Body of pancreas (tissue), 4 donors: Measurements from ENCODE around the gene DTNA. TPM values are rescaled to one million over a fixed set of nuclear protein-coding genes. Genes with fewer than 3 reads are reported as not detected.
"Not testable (repeated sequence)": the region's sequence is repeated elsewhere in the genome, so short reads cannot be mapped to it uniquely, and the experiment has no call there.

ENCODE experiments used
- ATAC-seq: fragments of 150-250 bp; one replicate; pipeline ENCODE4 v1.9.1; 2016
- DNase-seq, 4 donors: peaks; one replicate each; pipeline ENCODE4 v3.0.0-alpha.2; 2019
- H3K27ac ChIP-seq, 4 donors: fragments of 200-600 bp; sonication (generic); 1 replicate in 3 of 4; 2 replicates in 1 of 4; pipeline versions ENCODE4 v1.5.1 to v1.6.1; 2016 to 2019; ENCODE audit warnings: mild to moderate bottlenecking in 1 of 4, mixed read lengths in 1 of 4, moderate library complexity in 1 of 4
- H3K27me3 ChIP-seq, 2 donors: fragments of 200-600 bp; sonication (generic); one replicate each; pipeline ENCODE4 v1.6.0; 2016; ENCODE audit warnings: mild to moderate bottlenecking in 1 of 2
- H3K36me3 ChIP-seq, 2 donors: fragments of 200-600 bp; sonication (generic); replicated peaks in 1 of 2; 2 replicates each; pipeline ENCODE4 v1.5.1; 2016; ENCODE audit warnings: low read depth in 2 of 2; ENCODE audit not compliant: insufficient read depth in 1 of 2
- H3K4me1 ChIP-seq: fragments of 200-600 bp; sonication (generic); one replicate; pipeline ENCODE4 v1.6.0; 2016
- H3K4me3 ChIP-seq, 2 donors: fragments of 200-600 bp; sonication (generic); 1 replicate in 1 of 2; 2 replicates in 1 of 2; pipeline ENCODE4 v1.5.1; 2016 to 2019
- H3K9me3 ChIP-seq, 3 donors: fragments of 200-600 bp; sonication (generic); 1 replicate in 2 of 3; 2 replicates in 1 of 3; pipeline ENCODE4 v1.5.1; 2016
- POLR2A ChIP-seq, 3 donors: fragments of 450-650 bp; IDR thresholded peaks; one replicate each; pipeline ENCODE4 v1.6.1; 2016; ENCODE audit warnings: antibody characterized with exemption in 3 of 3, mild to moderate bottlenecking in 2 of 3
- WGBS, 2 donors: methylation state at CpG; one replicate each; pipeline ENCODE4 v1.1.5; 2017; 5-methylcytosine and 5-hydroxymethylcytosine counted together
- intact Hi-C: fragments of 100-400 bp; cut with DNase I; formaldehyde crosslinking; loops from one replicate; pipeline ENCODE4 v1.15.1; 2023
- total RNA-seq, 2 donors: library from RNA; depleted of rRNA; stranded (reverse); fragments of >200 nt; gene quantifications; one replicate each; pipeline ENCODE4 v1.1.0, GENCODE V29; 2016
- TF ChIP-seq, protein P1 (sequence below), 7 experiments: fragments of 450-650 bp in 4 of 7; fragments of 200-600 bp in 3 of 7; sonication (generic) in 3 of 7; IDR thresholded peaks; one replicate each; pipeline ENCODE4 v1.5.1; 2016 to 2019; ENCODE audit warnings: antibody characterized with exemption in 7 of 7

DTNA gene
- total RNA-seq, 2 donors from 2014 or later, result 31.0 to 32.2 TPM

DNA sequence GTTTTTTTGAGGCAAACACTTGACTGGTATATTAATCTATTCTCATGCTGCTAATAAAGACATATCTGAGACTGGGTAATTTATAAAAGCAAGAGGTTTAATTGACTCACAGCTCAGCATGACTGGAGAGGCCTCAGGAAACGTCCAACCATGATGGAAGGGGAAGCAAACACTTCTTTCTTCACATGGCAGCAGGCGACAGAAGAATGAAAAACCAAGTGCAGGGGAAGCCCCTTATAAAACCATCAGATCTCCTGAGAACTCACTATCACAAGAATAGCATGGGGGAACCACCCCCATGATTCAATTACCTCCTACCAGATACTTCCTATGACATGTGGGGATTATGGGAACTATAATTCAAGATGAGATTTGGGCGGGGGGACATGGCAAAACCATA, 194.9 kb downstream of the DTNA start:
- no peaks in the 10 kb centered on the region for H3K4me1 ChIP-seq
- H3K27me3 ChIP-seq, result no peaks in the 10 kb centered on the region
- 55 to 56% methylated on average over 3 of the region's 3 CpGs for WGBS, 2 donors
- DNase-seq (no peak), ATAC-seq (no peak)
- no peaks in the 10 kb centered on the region for H3K36me3 ChIP-seq
- H3K27ac ChIP-seq, result no peak overlapping the region
- intact Hi-C loops, result no loop called here
- no peak for TF ChIP-seq POLR2A (IDR thresholded peaks at IDR 0.05)
- TF ChIP-seq, protein P1, sequence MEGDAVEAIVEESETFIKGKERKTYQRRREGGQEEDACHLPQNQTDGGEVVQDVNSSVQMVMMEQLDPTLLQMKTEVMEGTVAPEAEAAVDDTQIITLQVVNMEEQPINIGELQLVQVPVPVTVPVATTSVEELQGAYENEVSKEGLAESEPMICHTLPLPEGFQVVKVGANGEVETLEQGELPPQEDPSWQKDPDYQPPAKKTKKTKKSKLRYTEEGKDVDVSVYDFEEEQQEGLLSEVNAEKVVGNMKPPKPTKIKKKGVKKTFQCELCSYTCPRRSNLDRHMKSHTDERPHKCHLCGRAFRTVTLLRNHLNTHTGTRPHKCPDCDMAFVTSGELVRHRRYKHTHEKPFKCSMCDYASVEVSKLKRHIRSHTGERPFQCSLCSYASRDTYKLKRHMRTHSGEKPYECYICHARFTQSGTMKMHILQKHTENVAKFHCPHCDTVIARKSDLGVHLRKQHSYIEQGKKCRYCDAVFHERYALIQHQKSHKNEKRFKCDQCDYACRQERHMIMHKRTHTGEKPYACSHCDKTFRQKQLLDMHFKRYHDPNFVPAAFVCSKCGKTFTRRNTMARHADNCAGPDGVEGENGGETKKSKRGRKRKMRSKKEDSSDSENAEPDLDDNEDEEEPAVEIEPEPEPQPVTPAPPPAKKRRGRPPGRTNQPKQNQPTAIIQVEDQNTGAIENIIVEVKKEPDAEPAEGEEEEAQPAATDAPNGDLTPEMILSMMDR (IDR thresholded peaks at IDR 0.05), result no peak
- no peaks in the 10 kb centered on the region for H3K9me3 ChIP-seq
- no peak overlapping the region for H3K4me3 ChIP-seq

DNA sequence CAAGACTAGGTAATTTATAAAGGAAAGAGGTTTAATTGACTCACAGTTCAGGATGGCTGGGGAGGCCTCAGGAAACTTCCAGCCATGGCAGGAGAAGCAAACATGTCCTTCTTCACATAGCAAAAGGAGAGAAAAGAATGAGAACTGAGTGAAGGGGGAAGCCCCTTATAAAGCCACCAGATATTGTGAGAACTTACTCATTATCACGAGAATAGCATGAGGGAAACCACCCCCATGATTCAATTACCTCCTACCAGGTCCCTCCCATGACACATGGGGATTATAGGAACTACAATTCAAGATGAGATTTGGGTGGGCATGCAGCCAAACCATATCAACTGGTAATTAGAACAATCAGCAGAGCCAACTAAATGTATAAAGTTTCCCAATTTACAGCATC, 196.9 kb downstream of the DTNA start:
- intact Hi-C loops, H3K4me3 ChIP-seq, H3K27ac ChIP-seq, H3K36me3 ChIP-seq, H3K27me3 ChIP-seq, H3K9me3 ChIP-seq, ATAC-seq, DNase-seq, H3K4me1 ChIP-seq: not testable (repeated sequence)
- WGBS, 2 donors, result 42 to 50% methylated on average over 1 of the region's 1 CpG

DNA sequence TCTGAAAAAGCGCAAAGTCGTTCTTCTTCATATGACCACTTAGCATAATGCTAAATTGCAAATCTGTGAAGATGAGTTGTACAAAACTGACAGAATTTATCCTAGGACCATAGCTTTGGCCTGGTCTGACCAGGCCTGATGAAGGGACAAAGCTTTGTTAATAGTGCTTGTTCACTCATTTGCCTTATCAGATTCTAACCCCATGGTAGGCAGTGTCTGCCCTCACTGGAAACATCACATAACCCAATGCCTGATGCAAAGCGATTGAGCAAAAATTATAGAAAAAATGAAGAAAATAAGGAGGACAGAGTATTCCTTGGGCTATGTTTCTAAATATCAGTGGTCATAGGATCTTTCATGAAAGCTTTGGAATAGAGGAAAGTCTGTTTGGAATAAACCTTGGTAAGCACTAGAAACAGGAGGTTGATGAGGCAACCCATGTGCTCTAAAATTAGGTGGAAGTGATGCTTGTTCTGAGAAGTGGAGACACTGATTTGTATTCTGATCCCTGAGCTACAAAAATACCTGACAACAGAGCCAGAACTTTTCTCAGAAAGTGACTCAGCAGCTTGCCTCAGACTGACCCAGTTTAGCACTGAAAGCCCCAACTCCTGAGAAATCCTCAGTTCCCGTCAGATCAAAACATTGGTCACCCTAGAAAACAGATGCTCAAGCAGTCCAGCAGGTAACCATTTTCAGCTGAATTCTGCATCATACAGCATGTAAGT, 199.7 kb downstream of the DTNA start:
- TF ChIP-seq, protein P1 (IDR thresholded peaks at IDR 0.05), result no peak
- no peak for TF ChIP-seq POLR2A (IDR thresholded peaks at IDR 0.05)
- WGBS, 2 donors, result 89 to 93% methylated on average over 4 of the region's 4 CpGs
- ATAC-seq, result no peak
- H3K9me3 ChIP-seq, result no peaks in the 10 kb centered on the region
- H3K36me3 ChIP-seq, result no peaks in the 10 kb centered on the region
- no peak for DNase-seq
- H3K4me3 ChIP-seq, result no peak overlapping the region
- intact Hi-C loops, result no loop called here
- no peaks in the 10 kb centered on the region for H3K27me3 ChIP-seq
- H3K4me1 ChIP-seq, result no peaks in the 10 kb centered on the region
- no peak overlapping the region for H3K27ac ChIP-seq

DNA sequence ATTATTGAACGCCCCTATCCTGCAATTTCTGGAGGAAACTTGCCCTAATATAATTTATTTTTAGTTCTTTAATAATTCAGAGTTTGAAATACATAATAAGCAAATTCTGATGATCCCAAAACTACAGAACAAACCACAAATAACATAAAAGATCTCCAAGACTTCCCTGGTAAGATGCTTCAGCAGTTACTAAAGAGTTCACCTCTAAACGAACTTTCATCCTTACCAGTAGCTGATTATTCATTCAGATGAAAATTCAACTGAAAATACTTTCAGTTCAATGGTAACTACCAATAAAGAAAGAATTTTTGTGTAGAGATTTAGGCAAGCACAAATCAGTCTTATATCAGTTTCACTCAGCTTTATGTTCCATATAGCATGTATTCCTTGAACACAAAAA, 201.0 kb downstream of the DTNA start:
- intact Hi-C loops, result no loop called here
- no peaks in the 10 kb centered on the region for H3K9me3 ChIP-seq
- H3K27ac ChIP-seq, result no peak overlapping the region
- no peaks in the 10 kb centered on the region for H3K27me3 ChIP-seq
- no peak for DNase-seq
- WGBS, 2 donors, result 40 to 57% methylated on average over 2 of the region's 2 CpGs
- no peak for ATAC-seq
- no peak overlapping the region for H3K4me3 ChIP-seq
- H3K36me3 ChIP-seq, result no peaks in the 10 kb centered on the region
- H3K4me1 ChIP-seq, result no peaks in the 10 kb centered on the region
- no peak for TF ChIP-seq POLR2A (IDR thresholded peaks at IDR 0.05)
- TF ChIP-seq, protein P1 (IDR thresholded peaks at IDR 0.05), result no peak

DNA sequence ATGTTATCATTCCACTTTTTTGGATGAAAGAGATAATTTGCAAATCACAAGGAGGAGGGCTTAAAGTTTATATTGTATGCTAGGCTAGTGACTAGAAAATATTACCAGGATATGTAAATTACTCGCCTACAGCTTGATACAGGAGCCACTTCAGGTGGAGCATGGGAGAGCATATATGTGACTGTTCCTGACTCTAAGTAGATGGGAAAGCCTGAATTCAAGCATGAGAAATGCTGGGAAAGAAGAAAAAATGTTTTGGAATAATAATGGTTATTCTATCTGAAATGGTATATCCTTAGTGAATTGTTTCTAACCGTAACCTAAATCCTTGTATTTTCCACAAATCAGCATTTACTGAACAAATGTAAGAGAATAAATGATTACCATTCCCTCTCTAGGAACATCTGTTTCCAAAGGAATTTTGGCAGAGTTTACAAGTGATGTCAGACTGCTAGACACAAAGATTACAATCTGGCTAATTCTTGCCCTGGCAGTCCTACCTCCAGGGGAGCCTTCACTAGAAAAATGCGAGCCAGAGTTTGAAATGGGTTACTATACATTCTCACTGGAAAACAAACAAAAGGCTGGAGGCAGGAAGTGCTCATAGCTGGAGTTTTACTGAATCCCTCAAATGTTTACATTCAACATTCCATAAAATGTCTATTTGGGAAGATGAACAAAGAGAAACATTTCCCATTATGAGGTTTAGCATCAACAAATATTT, 201.7 kb downstream of the DTNA start:
- no peak for TF ChIP-seq POLR2A (IDR thresholded peaks at IDR 0.05)
- TF ChIP-seq, protein P1 (IDR thresholded peaks at IDR 0.05), result no peak
- intact Hi-C loops, result no loop called here
- DNase-seq, result no peak

More for the DNA sequence above, 201.7 kb downstream of the DTNA start:
- Histone ChIP-seq H3K9me3 (no peaks in the 10 kb centered on the region), H3K4me3 (no peak overlapping the region), H3K27ac (no peak overlapping the region), H3K36me3 (no peaks in the 10 kb centered on the region), H3K27me3 (no peaks in the 10 kb centered on the region), H3K4me1 (no peaks in the 10 kb centered on the region)
- no peak for ATAC-seq
- 63 to 68% methylated on average over 3 of the region's 3 CpGs for WGBS, 2 donors
